ENCODE data around the gene MTG2.

- TF ChIP-seq CTCF (IDR thresholded peaks at IDR 0.05) (no peak), POLR2AphosphoS5 (IDR thresholded peaks at IDR 0.05) (no peak)
These were observed 13.5 kb downstream of the MTG2 start for GRCh38 chr20:62196286-62196685.
